HUES48 (cell line): ENCODE measurements around the gene FBXW11.
"Not testable (repeated sequence)": the region's sequence is repeated elsewhere in the genome, so short reads cannot be mapped to it uniquely, and the experiment has no call there.

Experiments
- H3K27ac ChIP-seq: one replicate; pipeline ENCODE4 v1.7.0; 2013; ENCODE audit warnings: low read depth, low read length, inconsistent platforms
- H3K27me3 ChIP-seq: 2 replicates; pipeline ENCODE4 v1.6.1; 2013; ENCODE audit warnings: mild to moderate bottlenecking, low read length; ENCODE audit not compliant: control insufficient read depth, insufficient read depth
- H3K36me3 ChIP-seq: 2 replicates; pipeline ENCODE4 v1.6.1; 2013; ENCODE audit warnings: low read length; ENCODE audit not compliant: control insufficient read depth, insufficient read depth
- H3K4me1 ChIP-seq: 2 replicates; pipeline ENCODE4 v1.6.1; 2013; ENCODE audit warnings: mild to moderate bottlenecking, low read length; ENCODE audit not compliant: control insufficient read depth, insufficient read depth
- H3K4me3 ChIP-seq: 2 replicates; pipeline ENCODE4 v1.5.1; 2013; ENCODE audit warnings: mild to moderate bottlenecking, low read depth, low read length
- H3K9ac ChIP-seq: 2 replicates; pipeline ENCODE4 v1.6.1; 2013; ENCODE audit warnings: mild to moderate bottlenecking, low read depth, low read length, moderate library complexity
- H3K9me3 ChIP-seq: 2 replicates; pipeline ENCODE4 v1.6.1; 2013; ENCODE audit warnings: low read length; ENCODE audit not compliant: control insufficient read depth, insufficient read depth

The FBXW11 gene

GRCh38 chr5:171981847-171982246, 24.6 kb downstream of the FBXW11 start:
- peaks cover 4% of the 10 kb centered on the region; the same call in 1 of the 2 replicates for H3K36me3 ChIP-seq
- peak overlapping the region; percentile 96 for H3K27ac ChIP-seq
- no peak overlapping the region for H3K9ac ChIP-seq
- peak overlapping the region; percentile 46; the same call in 1 of the 2 replicates for H3K4me3 ChIP-seq
- H3K9me3 ChIP-seq: peaks cover 9% of the 10 kb centered on the region
- peaks cover 72% of the 10 kb centered on the region for H3K4me1 ChIP-seq
- H3K27me3 ChIP-seq: no peaks in the 10 kb centered on the region

DNA sequence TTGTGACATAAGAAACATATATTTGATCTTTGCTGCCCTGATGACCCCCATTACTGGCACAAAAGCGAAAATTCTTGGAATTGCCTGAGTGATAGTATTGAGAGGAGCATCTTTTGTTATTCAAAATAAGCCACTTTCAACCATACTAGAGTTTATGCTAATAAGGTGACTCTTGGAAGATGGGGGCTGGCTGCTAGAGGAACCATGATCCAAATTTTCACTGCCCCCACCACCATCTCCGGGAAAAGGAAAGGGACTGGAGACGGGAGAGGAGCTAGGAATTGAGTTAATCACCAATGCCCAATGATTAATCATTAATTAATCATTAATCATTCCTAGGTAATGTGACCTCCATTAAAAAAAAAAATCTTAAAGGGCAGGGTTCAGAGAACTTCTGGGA, 25.6 kb downstream of the FBXW11 start:
- Histone ChIP-seq H3K9ac (peak overlapping the region; percentile 49), H3K4me1 (peaks cover 77% of the 10 kb centered on the region), H3K36me3 (peaks cover 4% of the 10 kb centered on the region; the same call in 1 of the 2 replicates), H3K9me3 (peaks cover 9% of the 10 kb centered on the region), H3K4me3 (peak overlapping the region; percentile 46), H3K27me3 (no peaks in the 10 kb centered on the region), H3K27ac (peak overlapping the region; percentile 96)

DNA sequence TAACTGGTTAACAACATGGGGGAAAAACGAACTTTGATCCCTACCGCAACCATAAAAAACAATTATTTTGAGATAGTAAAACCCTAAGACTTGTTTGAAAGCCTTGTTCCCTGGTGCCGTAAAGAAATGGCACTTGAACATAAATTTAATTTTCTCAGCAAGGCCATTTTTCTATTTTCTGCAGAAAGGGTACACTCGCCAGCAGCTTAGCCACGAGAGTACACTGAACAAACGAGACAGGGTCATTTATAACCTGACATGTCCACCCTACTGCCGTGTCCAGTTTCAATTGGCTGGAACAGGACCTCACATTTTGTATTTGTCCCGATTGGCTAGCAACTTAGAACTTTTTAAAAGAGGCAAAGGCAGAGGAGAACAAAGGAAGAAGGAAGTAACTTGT, 26.8 kb downstream of the FBXW11 start:
- Histone ChIP-seq H3K4me3 (peak overlapping the region; percentile 30; the same call in 1 of the 2 replicates), H3K36me3 (peaks cover 4% of the 10 kb centered on the region; the same call in 1 of the 2 replicates), H3K27me3 (no peaks in the 10 kb centered on the region), H3K4me1 (peaks cover 81% of the 10 kb centered on the region), H3K9me3 (peaks cover 9% of the 10 kb centered on the region), H3K27ac (peak overlapping the region; percentile 62), H3K9ac (no peak overlapping the region)

- H3K4me1 ChIP-seq: peaks cover 73% of the 10 kb centered on the region
- peaks cover 9% of the 10 kb centered on the region for H3K9me3 ChIP-seq
- no peak overlapping the region for H3K9ac ChIP-seq
- peak overlapping the region; percentile 30; the same call in 1 of the 2 replicates for H3K4me3 ChIP-seq
- H3K36me3 ChIP-seq: peaks cover 4% of the 10 kb centered on the region; the same call in 1 of the 2 replicates
- H3K27me3 ChIP-seq: no peaks in the 10 kb centered on the region
- H3K27ac ChIP-seq: peak overlapping the region; percentile 71
Observed at GRCh38 chr5:171978519-171978918, 27.9 kb downstream of the FBXW11 start.

- Histone ChIP-seq H3K27me3 (no peaks in the 10 kb centered on the region), H3K36me3 (peaks cover 4% of the 10 kb centered on the region; the same call in 1 of the 2 replicates), H3K27ac (peak overlapping the region; percentile 71), H3K4me3 (no peak overlapping the region), H3K9me3 (peaks cover 9% of the 10 kb centered on the region), H3K9ac (no peak overlapping the region), H3K4me1 (peaks cover 71% of the 10 kb centered on the region)
Observed at GRCh38 chr5:171978016-171978415, 28.4 kb downstream of the FBXW11 start.

GRCh38 chr5:171977244-171977950, 29.0 kb downstream of the FBXW11 start:
- not testable (repeated sequence) for H3K4me3 ChIP-seq, H3K9ac ChIP-seq, H3K27me3 ChIP-seq, H3K27ac ChIP-seq, H3K9me3 ChIP-seq, H3K36me3 ChIP-seq
- H3K4me1 ChIP-seq: peaks cover 65% of the 10 kb centered on the region

DNA sequence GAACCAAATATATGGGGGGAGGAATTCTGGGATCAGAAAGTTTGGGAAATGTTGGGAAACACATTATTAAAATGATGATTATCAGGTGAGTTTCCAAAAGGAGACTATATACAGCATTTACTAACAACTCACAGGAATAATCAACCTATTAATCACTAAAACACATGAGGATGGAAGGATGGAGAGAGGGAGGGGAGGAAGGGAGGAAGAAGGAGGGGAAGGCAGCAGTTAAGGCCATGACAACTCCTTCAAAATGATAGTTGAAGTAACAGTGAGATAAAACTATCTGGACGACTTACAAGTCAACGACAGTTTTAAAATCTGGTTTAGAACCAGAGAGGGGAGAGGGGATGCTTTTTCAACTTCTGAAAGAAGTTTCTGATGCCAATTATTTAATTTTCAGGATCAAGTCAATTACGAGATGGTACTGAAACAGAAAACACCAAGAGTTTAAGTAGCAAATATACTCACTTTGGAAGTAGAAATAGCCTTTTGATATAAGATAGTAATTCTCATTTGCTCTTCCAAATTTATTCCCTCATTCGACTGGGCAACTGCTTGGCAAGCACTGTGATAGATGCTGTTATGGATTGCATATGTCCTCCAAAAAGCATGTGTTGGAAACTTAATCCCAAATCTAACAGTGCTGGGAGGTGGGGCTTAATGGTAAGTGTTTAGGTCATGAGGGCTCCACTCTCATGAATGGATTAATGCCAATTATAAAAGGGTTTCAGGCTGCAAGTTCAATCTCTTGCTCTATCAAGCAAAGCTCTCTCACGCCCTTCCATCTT, 30.4 kb downstream of the FBXW11 start:
- H3K27me3 ChIP-seq: no peaks in the 10 kb centered on the region
- peaks cover 4% of the 10 kb centered on the region; the same call in 1 of the 2 replicates for H3K36me3 ChIP-seq
- H3K4me3 ChIP-seq: no peak overlapping the region
- H3K9ac ChIP-seq: no peak overlapping the region
- H3K9me3 ChIP-seq: peaks cover 9% of the 10 kb centered on the region
- peaks cover 59% of the 10 kb centered on the region for H3K4me1 ChIP-seq
- peak overlapping the region; percentile 62 for H3K27ac ChIP-seq

DNA sequence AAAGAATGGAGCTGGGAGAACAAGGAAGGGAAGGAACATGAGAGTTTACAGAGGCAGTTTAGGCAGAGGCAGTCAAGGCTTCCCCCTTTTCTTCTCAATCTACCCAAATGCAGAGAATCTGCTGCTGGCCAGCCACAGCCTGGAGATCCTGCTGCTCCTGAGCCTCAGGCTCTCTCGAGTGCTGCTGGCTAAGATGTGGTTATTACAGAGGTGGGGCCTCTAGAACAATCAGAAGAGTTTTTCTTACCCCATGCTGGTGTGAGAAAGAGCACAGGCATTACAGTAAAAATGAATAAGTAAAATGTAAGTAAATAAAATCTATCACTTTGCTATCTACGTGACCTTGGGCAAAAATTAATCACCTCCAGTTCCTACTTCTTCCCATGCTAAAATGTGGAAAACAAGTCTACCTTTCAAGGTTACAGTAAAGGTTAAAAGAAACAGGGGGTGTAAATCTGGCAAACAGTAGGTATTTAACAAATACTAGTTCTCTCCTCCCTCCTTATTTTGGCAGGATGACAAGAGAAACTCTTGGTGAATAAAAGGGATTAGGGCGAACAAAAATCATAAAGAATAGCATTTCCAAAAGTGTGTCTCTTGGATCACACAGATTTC, 31.1 kb downstream of the FBXW11 start:
- Histone ChIP-seq H3K4me3 (no peak overlapping the region), H3K27ac (peak overlapping the region; percentile 62), H3K4me1 (peaks cover 58% of the 10 kb centered on the region), H3K27me3 (no peaks in the 10 kb centered on the region), H3K9ac (no peak overlapping the region), H3K36me3 (peaks cover 4% of the 10 kb centered on the region; the same call in 1 of the 2 replicates), H3K9me3 (peaks cover 9% of the 10 kb centered on the region)

DNA sequence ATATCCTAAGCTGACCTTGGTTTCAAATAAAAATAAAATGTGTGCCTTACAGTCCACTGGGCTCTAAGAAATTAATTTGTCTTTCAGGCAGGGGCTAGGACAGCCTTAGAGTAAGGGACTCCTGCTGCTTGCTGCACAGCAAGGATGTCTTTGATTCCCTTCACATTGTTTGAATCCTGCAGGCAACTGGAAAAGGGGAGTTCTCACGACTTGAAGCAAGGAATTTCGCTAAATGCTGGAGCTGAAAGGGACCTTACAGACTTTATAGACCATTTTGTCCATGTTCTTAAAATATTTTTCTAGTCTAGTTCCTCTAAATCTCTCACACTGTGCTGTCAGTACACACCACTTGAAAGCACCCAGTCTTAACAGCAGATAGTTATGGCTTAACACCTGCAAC, 35.6 kb downstream of the FBXW11 start:
- peak overlapping the region; percentile 26 for H3K27ac ChIP-seq
- H3K36me3 ChIP-seq: no peaks in the 10 kb centered on the region
- no peaks in the 10 kb centered on the region for H3K27me3 ChIP-seq
- no peak overlapping the region for H3K4me3 ChIP-seq
- peaks cover 38% of the 10 kb centered on the region for H3K4me1 ChIP-seq
- no peaks in the 10 kb centered on the region for H3K9me3 ChIP-seq
- H3K9ac ChIP-seq: no peak overlapping the region

DNA sequence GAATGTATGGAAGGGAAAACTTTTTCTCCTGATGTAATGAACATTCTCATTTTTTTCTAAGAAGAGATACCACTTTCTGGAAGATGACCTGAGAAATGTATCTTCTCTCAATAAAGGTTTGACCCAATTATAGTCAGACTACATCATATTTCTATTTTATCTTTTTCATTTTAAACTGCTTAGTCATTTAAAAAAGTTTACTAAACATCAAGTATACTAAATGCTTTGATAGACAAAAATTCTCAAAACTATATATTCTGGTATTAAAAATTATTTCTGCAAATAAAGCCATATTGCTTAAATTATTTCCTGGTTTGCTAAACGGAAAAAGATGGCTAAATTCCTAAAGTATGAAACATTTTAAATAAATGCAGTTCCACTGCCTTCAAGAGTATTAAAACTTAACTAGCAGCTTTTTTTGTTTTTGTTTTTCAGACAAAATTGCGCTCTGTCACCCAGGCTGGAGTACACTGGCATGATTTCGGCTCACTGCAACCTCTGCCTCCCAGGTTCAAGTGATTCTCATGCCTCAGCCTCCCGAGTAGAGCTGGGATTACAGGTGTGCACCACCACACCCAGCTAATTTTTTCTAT, 37.1 kb downstream of the FBXW11 start:
- no peaks in the 10 kb centered on the region for H3K27me3 ChIP-seq
- H3K36me3 ChIP-seq: no peaks in the 10 kb centered on the region
- H3K27ac ChIP-seq: no peak overlapping the region
- no peak overlapping the region for H3K4me3 ChIP-seq
- peaks cover 37% of the 10 kb centered on the region for H3K4me1 ChIP-seq
- H3K9ac ChIP-seq: no peak overlapping the region
- H3K9me3 ChIP-seq: no peaks in the 10 kb centered on the region
